Measurements from ENCODE around the gene SMURF1. TPM values are rescaled to one million over a fixed set of nuclear protein-coding genes. Genes with fewer than 3 reads are reported as not detected.

Gene SMURF1
- total RNA-seq (2012; rRNA removed) = 20.3 and 21.7 TPM in 2 replicates
- 13.3 and 13.4 TPM in 2 replicates for polyA plus RNA-seq (2012; rRNA removed)
- polyA plus RNA-seq (2012; cell fraction: cytosol; rRNA removed) = 6.4 and 8.0 TPM in 2 replicates
- 24.1 and 44.4 TPM in 2 replicates for polyA plus RNA-seq (2012; cell fraction: nucleus; rRNA removed; ENCODE audit: low replicate concordance)
- Bru-seq, nascent RNA = percentile 95 among the genes with signal in this experiment
- percentile 94 among the genes with signal in this experiment for BruChase-seq, experiment 1, labeled RNA remaining after a 6-hour chase
- percentile 92 among the genes with signal in this experiment for BruChase-seq, experiment 2, labeled RNA remaining after a 2-hour chase
- long read RNA-seq, full-length matches to known transcripts = 8 of 35 reads
- long read RNA-seq, partial matches to known transcripts = 9 of 35 reads
- long read RNA-seq, other reads (novel, unspliced or antisense) = 18 of 35 reads

DNA sequence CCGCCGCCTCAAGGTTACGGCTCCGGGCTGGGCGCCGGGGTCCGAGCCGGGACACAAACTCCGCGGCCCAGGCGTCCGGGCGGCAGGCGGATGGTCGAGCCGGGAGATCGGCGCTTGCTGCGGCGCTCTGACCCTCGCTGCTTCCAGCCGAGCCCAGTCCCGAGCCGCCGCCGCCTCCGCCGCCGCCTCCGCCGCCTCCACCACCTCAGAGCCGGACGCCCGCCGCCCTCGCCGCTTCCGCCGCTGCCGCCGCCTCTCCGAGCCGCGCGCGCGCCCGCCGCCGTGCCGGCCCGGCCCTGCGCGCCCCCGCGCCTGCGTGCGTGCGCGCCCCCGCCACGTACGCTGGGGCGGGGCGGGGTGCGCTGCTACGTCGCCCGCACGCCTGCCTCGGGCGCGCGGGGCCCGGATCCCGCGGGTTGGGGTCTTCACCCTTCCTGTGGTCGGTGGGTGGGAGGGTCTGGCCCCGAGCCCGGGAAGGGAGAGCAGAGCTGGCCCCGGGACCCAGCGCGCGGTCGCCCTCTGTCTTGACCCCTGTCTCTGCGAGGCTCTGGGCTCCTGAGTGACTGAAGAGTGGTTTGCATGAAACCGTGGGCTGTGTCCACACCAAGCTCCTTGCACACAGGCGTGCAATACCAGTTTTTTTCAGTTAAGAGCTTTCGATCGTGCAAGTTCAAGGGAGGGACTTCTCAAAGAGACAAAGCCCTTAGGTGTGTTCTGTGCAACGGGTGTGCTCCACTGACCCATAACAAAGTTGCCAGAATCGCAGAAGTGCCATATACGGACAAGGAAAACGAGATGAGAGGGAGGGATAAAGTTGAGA is at the start of gene SMURF1:
Gene SMURF1, minus strand, starts transcription at position 256 of the 820 bp plus-strand sequence. CDS start 328 bp downstream, outside the sequence.
- peak within 1 kb of the TSS; percentile 96 for H2AFZ ChIP-seq (replicated peaks; ENCODE audit: low read length, poor library complexity)
- BruUV-seq (replicated peaks) = no TSS peak
- WGBS, 2 experiments (ENCODE audit: extremely low coverage in 2 of 2, insufficient read length in 1 of 2) = 2% methylated on average over 13 of the region's 94 CpGs; no CpG with 5 or more reads in 1 of the 2 experiments
- H3K9me3 ChIP-seq (ENCODE audit: control insufficient read depth, insufficient read depth, low read length) = no peaks in the 10 kb centered on the region
- ATAC-seq (ENCODE audit: low read depth) (peak; percentile 55), DNase-seq (peak; percentile 47)
- intact Hi-C loops (cut with micrococcal nuclease) = loop anchor here (2.0 to 5.0 kb wide), 2 partner anchors 71 to 183 kb away; partner anchors contain the start of gene ARPC1A
- H2BK120ac ChIP-seq (ENCODE audit: low read depth, low read length) = peak within 1 kb of the TSS; percentile 63; the same call in 1 of the 2 replicates
- peaks cover 25% of the 10 kb centered on the region for H4K20me1 ChIP-seq (ENCODE audit: insufficient read depth, low read length)
- peak within 1 kb of the TSS; percentile 91 for H2BK5ac ChIP-seq (ENCODE audit: low read depth, low read length, poor library complexity, severe bottlenecking)
- H3K4me1 ChIP-seq (ENCODE audit: control insufficient read depth, insufficient read depth, low read length) = peaks cover 3% of the 10 kb centered on the region
- H3K4ac ChIP-seq (ENCODE audit: low read depth, low read length) = peak within 1 kb of the TSS; percentile 84
- peak within 1 kb of the TSS; percentile 71; the same call in 1 of the 2 replicates for H2AK5ac ChIP-seq (ENCODE audit: low read depth, low read length)
- H4K5ac ChIP-seq (ENCODE audit: low read depth, low read length) = peak within 1 kb of the TSS; percentile 94
- H3K79me1 ChIP-seq (ENCODE audit: low read depth in 1 of 2, low read length in 2 of 2) = peaks cover 8 to 21% of the 10 kb centered on the region in 2 experiments; a peak in 3 of 4 replicates
- POLR2A ChIA-PET (ENCODE audit: unreplicated experiment) = no interaction called here
- H3K9me1 ChIP-seq (ENCODE audit: insufficient read depth, low read length) = no peaks in the 10 kb centered on the region; the same call in 1 of the 2 replicates
- no peak within 1 kb of the TSS for H2BK20ac ChIP-seq (ENCODE audit: low read depth, low read length)
- peak within 1 kb of the TSS; percentile 87 to 91 for H4K8ac ChIP-seq (ENCODE audit: low read depth in 2 of 2, low read length in 2 of 2)
- H3K27ac ChIP-seq (ENCODE audit: insufficient read depth, low read length) = peak within 1 kb of the TSS; percentile 98
- H3K27me3 ChIP-seq (ENCODE audit: control insufficient read depth, insufficient read depth, low read length) = no peaks in the 10 kb centered on the region
- H3K4me2 ChIP-seq (ENCODE audit: low read depth, low read length) = peak within 1 kb of the TSS; percentile 98
- H3K23ac ChIP-seq (ENCODE audit: low read depth, low read length) = peak within 1 kb of the TSS; percentile 66; the same call in 1 of the 2 replicates
- CTCF ChIA-PET = interaction anchor here (0.7 kb wide), 1 partner anchor 129 kb away, joined by 4 read pairs; no protein-coding TSS in a partner anchor
- H3K4me3 ChIP-seq (ENCODE audit: insufficient read depth, low read depth, low read length) = peak within 1 kb of the TSS; percentile 99
- H3K36me3 ChIP-seq (ENCODE audit: control insufficient read depth, insufficient read depth, low read length) = no peaks in the 10 kb centered on the region
- in situ Hi-C loops (cut with MboI; ENCODE audit: low sequenced_read_pairs) = no loop called here
- peak within 1 kb of the TSS; percentile 95 for H3K14ac ChIP-seq (replicated peaks; ENCODE audit: low read depth, low read length)
- peak within 1 kb of the TSS; percentile 54 for H3K56ac ChIP-seq (ENCODE audit: extremely low read depth, insufficient read depth, low read length)
- H3K9ac ChIP-seq (ENCODE audit: low read depth, low read length) = peak within 1 kb of the TSS; percentile 98
- TF ChIP-seq ELK1 (IDR thresholded peaks at IDR 0.05; ENCODE audit: borderline replicate concordance, low read depth, low read length) = no peak
- TF ChIP-seq MAZ (IDR thresholded peaks at IDR 0.05; ENCODE audit: borderline replicate concordance, low read depth, low read length) = peak; percentile 59; the same call in 1 of the 2 replicates
- no peak for TF ChIP-seq MXI1 (IDR thresholded peaks at IDR 0.05; ENCODE audit: borderline replicate concordance, low read depth, low read length)
- peak; percentile 4; the same call in 1 of the 2 replicates for TF ChIP-seq RAD21 (IDR thresholded peaks at IDR 0.05; ENCODE audit: low read length)
- peak; percentile 6; the same call in 1 of the 2 replicates for TF ChIP-seq SMC3 (IDR thresholded peaks at IDR 0.05; ENCODE audit: low read depth, low read length)
- no peak within 1 kb of the TSS for H2BK15ac ChIP-seq (ENCODE audit: low read depth, low read length)
- H2AK9ac ChIP-seq (replicated peaks; ENCODE audit: low read depth, low read length, poor library complexity) = peak within 1 kb of the TSS; percentile 92
- peak within 1 kb of the TSS; percentile 82 for H3K18ac ChIP-seq (ENCODE audit: low read depth, low read length)
- dilution Hi-C loops (cut with HindIII; ENCODE audit: low sequenced_read_pairs, unreplicated experiment) = no loop called here
- H4K91ac ChIP-seq (ENCODE audit: insufficient read depth, low read depth, low read length) = peak within 1 kb of the TSS; percentile 69
